Brain microvascular endothelial cell (primary cell): ENCODE results near the gene GPR35.

Experiments used
- DNase-seq: peaks from one replicate; pipeline ENCODE4 v3.0.0-alpha.2; 2020
- H3K27ac ChIP-seq: fragments of 250-450 bp; sonication (Bioruptor Pico); 2 replicates; pipeline ENCODE4 v1.5.1; 2020; ENCODE audit warnings: mild to moderate bottlenecking, moderate library complexity
- H3K27me3 ChIP-seq: fragments of 250-450 bp; sonication (Bioruptor Pico); replicated peaks from 2 replicates; pipeline ENCODE4 v1.5.1; 2020; ENCODE audit warnings: mild to moderate bottlenecking
- H3K36me3 ChIP-seq: fragments of 250-450 bp; sonication (Bioruptor Pico); replicated peaks from 2 replicates; pipeline ENCODE4 v1.5.1; 2020; ENCODE audit warnings: mild to moderate bottlenecking
- H3K4me3 ChIP-seq: 2 replicates; pipeline ENCODE4 v1.5.1; 2011; ENCODE audit warnings: low read depth, mild to moderate bottlenecking, control low read depth, low read length, moderate library complexity
- in situ Hi-C: cut with HindIII; loops from 2 replicates; pipeline ENCODE4 v1.10.0; 2017; ENCODE audit warnings: low sequenced_read_pairs, low pct_ligation_motif_present
- TF ChIP-seq, protein P1 (sequence below): IDR thresholded peaks from 2 replicates; pipeline ENCODE4 v1.5.1; 2011; ENCODE audit warnings: low read depth, mild to moderate bottlenecking, moderate library complexity, low read length, control low read depth, inconsistent platforms; ENCODE audit errors: missing control alignments

Gene GPR35

DNA sequence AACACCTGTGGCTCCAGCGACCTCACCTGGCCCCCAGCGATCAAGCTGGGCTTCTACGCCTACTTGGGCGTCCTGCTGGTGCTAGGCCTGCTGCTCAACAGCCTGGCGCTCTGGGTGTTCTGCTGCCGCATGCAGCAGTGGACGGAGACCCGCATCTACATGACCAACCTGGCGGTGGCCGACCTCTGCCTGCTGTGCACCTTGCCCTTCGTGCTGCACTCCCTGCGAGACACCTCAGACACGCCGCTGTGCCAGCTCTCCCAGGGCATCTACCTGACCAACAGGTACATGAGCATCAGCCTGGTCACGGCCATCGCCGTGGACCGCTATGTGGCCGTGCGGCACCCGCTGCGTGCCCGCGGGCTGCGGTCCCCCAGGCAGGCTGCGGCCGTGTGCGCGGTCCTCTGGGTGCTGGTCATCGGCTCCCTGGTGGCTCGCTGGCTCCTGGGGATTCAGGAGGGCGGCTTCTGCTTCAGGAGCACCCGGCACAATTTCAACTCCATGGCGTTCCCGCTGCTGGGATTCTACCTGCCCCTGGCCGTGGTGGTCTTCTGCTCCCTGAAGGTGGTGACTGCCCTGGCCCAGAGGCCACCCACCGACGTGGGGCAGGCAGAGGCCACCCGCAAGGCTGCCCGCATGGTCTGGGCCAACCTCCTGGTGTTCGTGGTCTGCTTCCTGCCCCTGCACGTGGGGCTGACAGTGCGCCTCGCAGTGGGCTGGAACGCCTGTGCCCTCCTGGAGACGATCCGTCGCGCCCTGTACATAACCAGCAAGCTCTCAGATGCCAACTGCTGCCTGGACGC, 4.9 kb downstream of the GPR35 start:
- H3K27ac ChIP-seq: no peak overlapping the region
- no peak overlapping the region for H3K4me3 ChIP-seq
- H3K36me3 ChIP-seq: no peaks in the 10 kb centered on the region
- no peaks in the 10 kb centered on the region for H3K27me3 ChIP-seq
- TF ChIP-seq, protein P1, sequence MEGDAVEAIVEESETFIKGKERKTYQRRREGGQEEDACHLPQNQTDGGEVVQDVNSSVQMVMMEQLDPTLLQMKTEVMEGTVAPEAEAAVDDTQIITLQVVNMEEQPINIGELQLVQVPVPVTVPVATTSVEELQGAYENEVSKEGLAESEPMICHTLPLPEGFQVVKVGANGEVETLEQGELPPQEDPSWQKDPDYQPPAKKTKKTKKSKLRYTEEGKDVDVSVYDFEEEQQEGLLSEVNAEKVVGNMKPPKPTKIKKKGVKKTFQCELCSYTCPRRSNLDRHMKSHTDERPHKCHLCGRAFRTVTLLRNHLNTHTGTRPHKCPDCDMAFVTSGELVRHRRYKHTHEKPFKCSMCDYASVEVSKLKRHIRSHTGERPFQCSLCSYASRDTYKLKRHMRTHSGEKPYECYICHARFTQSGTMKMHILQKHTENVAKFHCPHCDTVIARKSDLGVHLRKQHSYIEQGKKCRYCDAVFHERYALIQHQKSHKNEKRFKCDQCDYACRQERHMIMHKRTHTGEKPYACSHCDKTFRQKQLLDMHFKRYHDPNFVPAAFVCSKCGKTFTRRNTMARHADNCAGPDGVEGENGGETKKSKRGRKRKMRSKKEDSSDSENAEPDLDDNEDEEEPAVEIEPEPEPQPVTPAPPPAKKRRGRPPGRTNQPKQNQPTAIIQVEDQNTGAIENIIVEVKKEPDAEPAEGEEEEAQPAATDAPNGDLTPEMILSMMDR: no peak
- in situ Hi-C loops: no loop called here
- DNase-seq: no peak

- in situ Hi-C loops: no loop called here
- TF ChIP-seq, protein P1: no peak
- Histone ChIP-seq H3K27me3 (no peaks in the 10 kb centered on the region), H3K4me3 (no peak overlapping the region), H3K36me3 (no peaks in the 10 kb centered on the region), H3K27ac (no peak overlapping the region)
- DNase-seq: no peak
Observed at GRCh38 chr2:240630771-240631547, 5.7 kb downstream of the GPR35 start.

- DNase-seq: no peak
- in situ Hi-C loops: no loop called here
- no peaks in the 10 kb centered on the region for H3K27me3 ChIP-seq
- no peak overlapping the region for H3K4me3 ChIP-seq
- H3K36me3 ChIP-seq: no peaks in the 10 kb centered on the region
- no peak overlapping the region for H3K27ac ChIP-seq
- TF ChIP-seq, protein P1: no peak
Observed at GRCh38 chr2:240631548-240632305, 6.4 kb downstream of the GPR35 start.

DNA sequence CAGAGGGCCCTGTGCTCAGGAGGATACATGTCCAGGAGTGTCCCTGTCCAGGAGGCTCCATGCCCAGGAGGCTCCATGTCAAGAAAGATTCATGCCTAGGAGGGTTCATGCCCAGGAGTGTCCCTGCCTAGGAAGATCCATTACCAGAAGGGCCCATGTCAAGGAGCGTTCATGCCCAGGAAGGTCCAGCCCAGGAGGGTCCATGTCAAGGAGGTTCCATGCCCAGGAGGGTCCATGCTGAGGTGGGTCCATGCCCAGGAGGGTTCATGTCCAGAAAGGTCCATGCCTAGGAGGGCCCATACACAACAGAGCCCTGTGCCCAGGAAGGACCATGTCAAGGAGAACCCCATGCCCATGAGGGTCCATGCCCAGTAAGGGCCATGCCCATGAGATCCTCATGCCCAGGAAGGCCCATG, 7.0 kb downstream of the GPR35 start:
- Histone ChIP-seq H3K36me3 (no peaks in the 10 kb centered on the region), H3K4me3 (no peak overlapping the region), H3K27me3 (no peaks in the 10 kb centered on the region), H3K27ac (no peak overlapping the region)
- TF ChIP-seq, protein P1: no peak
- no peak for DNase-seq
- in situ Hi-C loops: no loop called here

GRCh38 chr2:240635121-240635997, 10.1 kb downstream of the GPR35 start:
- no peak for DNase-seq
- in situ Hi-C loops: no loop called here
- no peaks in the 10 kb centered on the region for H3K27me3 ChIP-seq
- no peak overlapping the region for H3K27ac ChIP-seq
- no peaks in the 10 kb centered on the region for H3K36me3 ChIP-seq
- TF ChIP-seq, protein P1: no peak
- H3K4me3 ChIP-seq: no peak overlapping the region
